PFSK-1 (cell line): ENCODE measurements around the gene MUL1.

ENCODE experiments used
- FOXP2 ChIP-seq: optimal IDR thresholded peaks from 2 replicates; pipeline ENCODE3; 2011; ENCODE audit warnings: borderline replicate concordance, control low read depth, inconsistent platforms; ENCODE audit not compliant: insufficient read depth; ENCODE audit errors: extremely low read length, extremely low read depth
- POLR2AphosphoS5 ChIP-seq: IDR thresholded peaks from 2 replicates; pipeline ENCODE4 v1.6.1; 2012; ENCODE audit warnings: low read depth, mild to moderate bottlenecking, control low read depth, low read length, moderate library complexity
- REST ChIP-seq, 2 experiments: IDR thresholded peaks; 2 replicates each; pipeline versions ENCODE4 v1.6.1 to v1.8.0; 2011 to 2012; ENCODE audit warnings: low read depth in 2 of 2, low read length in 2 of 2, control low read depth in 1 of 2, inconsistent platforms in 1 of 2, mild to moderate bottlenecking in 1 of 2, moderate library complexity in 1 of 2; ENCODE audit not compliant: insufficient read depth in 1 of 2
- SIN3A ChIP-seq: IDR thresholded peaks from 2 replicates; pipeline ENCODE4 v1.6.1; 2012; ENCODE audit warnings: mild to moderate bottlenecking, low read length, moderate library complexity, borderline replicate concordance; ENCODE audit not compliant: insufficient read depth
- TAF1 ChIP-seq: IDR thresholded peaks from 2 replicates; pipeline ENCODE4 v1.6.1; 2012; ENCODE audit warnings: low read length, control low read depth, borderline replicate concordance; ENCODE audit not compliant: insufficient read depth

Gene MUL1

GRCh38 chr1:20499105-20499504, 8.8 kb downstream of the MUL1 start:
- TF ChIP-seq POLR2AphosphoS5, result no peak
- no peak for TF ChIP-seq SIN3A
- no peak for TF ChIP-seq TAF1
- no peak for TF ChIP-seq REST (IDR thresholded peaks at IDR 0.05; ENCODE audit: insufficient read depth in 1 of 2, low read depth in 2 of 2, low read length in 2 of 2)
- no peak for TF ChIP-seq FOXP2

- no peak for TF ChIP-seq FOXP2
- no peak for TF ChIP-seq SIN3A
- TF ChIP-seq POLR2AphosphoS5, result no peak
- no peak for TF ChIP-seq REST (IDR thresholded peaks at IDR 0.05; ENCODE audit: insufficient read depth in 1 of 2, low read depth in 2 of 2, low read length in 2 of 2)
- TF ChIP-seq TAF1, result no peak
These were observed 9.8 kb downstream of the MUL1 start for GRCh38 chr1:20498116-20498515.

DNA sequence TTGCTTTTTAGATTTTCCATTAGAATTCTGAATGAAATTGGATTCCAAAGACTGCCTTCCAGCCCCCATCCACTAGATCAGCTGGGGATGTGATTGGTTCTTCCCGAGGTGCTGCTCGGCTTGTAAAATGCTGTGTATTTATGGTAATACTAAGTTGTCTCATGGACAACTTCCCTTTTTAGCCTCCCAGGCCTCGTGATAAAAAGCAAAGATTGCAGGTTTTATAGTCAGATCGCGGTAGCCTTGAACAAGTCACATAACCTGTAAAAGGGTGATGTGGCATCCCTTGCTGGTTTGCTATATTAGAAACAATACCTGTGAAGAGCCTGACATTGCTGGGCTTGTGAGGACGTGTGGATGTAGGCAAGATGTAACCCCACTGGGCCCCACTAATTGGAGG, 10.4 kb downstream of the MUL1 start:
- TF ChIP-seq REST (IDR thresholded peaks at IDR 0.05; ENCODE audit: insufficient read depth in 1 of 2, low read depth in 2 of 2, low read length in 2 of 2), result no peak
- no peak for TF ChIP-seq FOXP2
- TF ChIP-seq POLR2AphosphoS5, result no peak
- no peak for TF ChIP-seq TAF1
- no peak for TF ChIP-seq SIN3A

GRCh38 chr1:20496241-20496661, 11.7 kb downstream of the MUL1 start:
- no peak for TF ChIP-seq TAF1
- no peak for TF ChIP-seq POLR2AphosphoS5
- no peak for TF ChIP-seq FOXP2
- no peak for TF ChIP-seq SIN3A
- no peak for TF ChIP-seq REST (IDR thresholded peaks at IDR 0.05; ENCODE audit: insufficient read depth in 1 of 2, low read depth in 2 of 2, low read length in 2 of 2)

GRCh38 chr1:20495661-20496060, 12.3 kb downstream of the MUL1 start:
- TF ChIP-seq POLR2AphosphoS5 (no peak), REST (IDR thresholded peaks at IDR 0.05; ENCODE audit: insufficient read depth in 1 of 2, low read depth in 2 of 2, low read length in 2 of 2) (no peak), SIN3A (no peak), TAF1 (no peak), FOXP2 (no peak)
